ENCODE results near the gene ATF6.
"Not testable (repeated sequence)": the region's sequence is repeated elsewhere in the genome, so short reads cannot be mapped to it uniquely, and the experiment has no call there.

Gene ATF6

GRCh38 chr1:161766102-161766981, at the start of gene ATF6:
Gene ATF6, plus strand, starts transcription at chr1:161766320. Its CDS starts 41 bp downstream, at chr1:161766361.
- DNase-seq (ENCODE audit: low read depth): peak; percentile 94

GRCh38 chr1:161718559-161719324, 47.4 kb upstream of the ATF6 start:
- no peak for DNase-seq (ENCODE audit: low read depth)

GRCh38 chr1:161719325-161719611, 46.9 kb upstream of the ATF6 start:
- DNase-seq (ENCODE audit: low read depth): no peak

- no peak for DNase-seq (ENCODE audit: low read depth)
Observed at GRCh38 chr1:161720422-161720821, 45.7 kb upstream of the ATF6 start.

- DNase-seq (ENCODE audit: low read depth): no peak
Observed at GRCh38 chr1:161720956-161721737, 45.0 kb upstream of the ATF6 start, which contains the start of gene FCRLB. Gene FCRLB, plus strand, starts transcription at chr1:161721544. Its CDS starts 1,129 bp downstream, at chr1:161722673.

- DNase-seq (ENCODE audit: low read depth): no peak
Observed at GRCh38 chr1:161721738-161722343, 44.3 kb upstream of the ATF6 start.

GRCh38 chr1:161722406-161722805, 43.7 kb upstream of the ATF6 start:
- DNase-seq (ENCODE audit: low read depth): no peak

GRCh38 chr1:161723459-161724141, 42.5 kb upstream of the ATF6 start:
- DNase-seq (ENCODE audit: low read depth): no peak

GRCh38 chr1:161725258-161725907, 40.7 kb upstream of the ATF6 start:
- DNase-seq (ENCODE audit: low read depth): not testable (repeated sequence)

GRCh38 chr1:161725908-161726472, 40.1 kb upstream of the ATF6 start:
- DNase-seq (ENCODE audit: low read depth): peak; percentile 45

- DNase-seq (ENCODE audit: low read depth): peak; percentile 95
Observed at GRCh38 chr1:161726473-161727255, 39.5 kb upstream of the ATF6 start.

- no peak for DNase-seq (ENCODE audit: low read depth)
Observed at GRCh38 chr1:161727256-161727924, 38.7 kb upstream of the ATF6 start.

- DNase-seq (ENCODE audit: low read depth): no peak
Observed at GRCh38 chr1:161728376-161729226, 37.5 kb upstream of the ATF6 start.

GRCh38 chr1:161730050-161730564, 36.0 kb upstream of the ATF6 start:
- DNase-seq (ENCODE audit: low read depth): no peak

GRCh38 chr1:161731241-161731640, 34.9 kb upstream of the ATF6 start:
- no peak for DNase-seq (ENCODE audit: low read depth)

- DNase-seq (ENCODE audit: low read depth): no peak
Observed at GRCh38 chr1:161731981-161732718, 34.0 kb upstream of the ATF6 start.

GRCh38 chr1:161733526-161733925, 32.6 kb upstream of the ATF6 start:
- DNase-seq (ENCODE audit: low read depth): no peak

Data from CMK (cell line).